BE2C (cell line): Measurements from ENCODE around the gene CLEC2L.

Source experiments
- DNase-seq: peaks from one replicate; pipeline ENCODE4 v3.0.0-alpha.2; 2020
- H3K27me3 ChIP-seq: fragments of 250-450 bp; sonication (Bioruptor Pico); 2 replicates; pipeline ENCODE4 v1.5.1; 2020; ENCODE audit warnings: mild to moderate bottlenecking
- H3K36me3 ChIP-seq: fragments of 250-450 bp; sonication (Bioruptor Pico); 2 replicates; pipeline ENCODE4 v1.5.1; 2020; ENCODE audit warnings: mild to moderate bottlenecking
- H3K4me1 ChIP-seq: fragments of 250-450 bp; sonication (Bioruptor Pico); 2 replicates; pipeline ENCODE4 v1.5.1; 2020
- H3K4me3 ChIP-seq: 2 replicates; pipeline ENCODE4 v1.5.1; 2011; ENCODE audit warnings: low read depth, low read length
- H3K9me3 ChIP-seq: fragments of 250-450 bp; sonication (Bioruptor Pico); 2 replicates; pipeline ENCODE4 v1.5.1; 2020
- TF ChIP-seq, protein P1 (sequence below): IDR thresholded peaks from 2 replicates; pipeline ENCODE4 v1.5.1; 2012; ENCODE audit warnings: mild to moderate bottlenecking, low read depth, low read length

CLEC2L gene

DNA sequence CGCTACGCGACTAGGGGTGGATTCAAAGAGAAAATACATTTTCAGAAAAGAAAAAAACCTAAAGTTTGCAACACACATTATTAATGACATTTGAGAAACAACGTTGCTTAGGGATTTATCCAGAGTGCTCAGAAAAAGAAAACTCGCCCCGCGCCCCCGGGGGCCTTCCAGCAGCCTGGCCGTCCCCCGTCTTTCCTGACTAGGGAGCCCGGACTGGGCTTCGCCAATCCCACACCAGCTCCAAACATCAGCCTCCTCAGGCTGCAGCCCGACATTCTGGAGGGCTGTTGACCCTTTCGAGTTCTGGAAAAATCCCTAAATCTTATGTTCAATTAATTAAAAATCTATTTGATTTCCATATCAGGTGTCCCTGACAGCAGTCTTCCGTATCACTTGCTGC, 48.6 kb downstream of the CLEC2L start:
- Histone ChIP-seq H3K4me3 (no peak overlapping the region), H3K36me3 (no peaks in the 10 kb centered on the region), H3K9me3 (no peaks in the 10 kb centered on the region), H3K27me3 (no peaks in the 10 kb centered on the region), H3K4me1 (no peaks in the 10 kb centered on the region)
- TF ChIP-seq, protein P1, sequence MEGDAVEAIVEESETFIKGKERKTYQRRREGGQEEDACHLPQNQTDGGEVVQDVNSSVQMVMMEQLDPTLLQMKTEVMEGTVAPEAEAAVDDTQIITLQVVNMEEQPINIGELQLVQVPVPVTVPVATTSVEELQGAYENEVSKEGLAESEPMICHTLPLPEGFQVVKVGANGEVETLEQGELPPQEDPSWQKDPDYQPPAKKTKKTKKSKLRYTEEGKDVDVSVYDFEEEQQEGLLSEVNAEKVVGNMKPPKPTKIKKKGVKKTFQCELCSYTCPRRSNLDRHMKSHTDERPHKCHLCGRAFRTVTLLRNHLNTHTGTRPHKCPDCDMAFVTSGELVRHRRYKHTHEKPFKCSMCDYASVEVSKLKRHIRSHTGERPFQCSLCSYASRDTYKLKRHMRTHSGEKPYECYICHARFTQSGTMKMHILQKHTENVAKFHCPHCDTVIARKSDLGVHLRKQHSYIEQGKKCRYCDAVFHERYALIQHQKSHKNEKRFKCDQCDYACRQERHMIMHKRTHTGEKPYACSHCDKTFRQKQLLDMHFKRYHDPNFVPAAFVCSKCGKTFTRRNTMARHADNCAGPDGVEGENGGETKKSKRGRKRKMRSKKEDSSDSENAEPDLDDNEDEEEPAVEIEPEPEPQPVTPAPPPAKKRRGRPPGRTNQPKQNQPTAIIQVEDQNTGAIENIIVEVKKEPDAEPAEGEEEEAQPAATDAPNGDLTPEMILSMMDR = no peak
- DNase-seq = no peak

DNA sequence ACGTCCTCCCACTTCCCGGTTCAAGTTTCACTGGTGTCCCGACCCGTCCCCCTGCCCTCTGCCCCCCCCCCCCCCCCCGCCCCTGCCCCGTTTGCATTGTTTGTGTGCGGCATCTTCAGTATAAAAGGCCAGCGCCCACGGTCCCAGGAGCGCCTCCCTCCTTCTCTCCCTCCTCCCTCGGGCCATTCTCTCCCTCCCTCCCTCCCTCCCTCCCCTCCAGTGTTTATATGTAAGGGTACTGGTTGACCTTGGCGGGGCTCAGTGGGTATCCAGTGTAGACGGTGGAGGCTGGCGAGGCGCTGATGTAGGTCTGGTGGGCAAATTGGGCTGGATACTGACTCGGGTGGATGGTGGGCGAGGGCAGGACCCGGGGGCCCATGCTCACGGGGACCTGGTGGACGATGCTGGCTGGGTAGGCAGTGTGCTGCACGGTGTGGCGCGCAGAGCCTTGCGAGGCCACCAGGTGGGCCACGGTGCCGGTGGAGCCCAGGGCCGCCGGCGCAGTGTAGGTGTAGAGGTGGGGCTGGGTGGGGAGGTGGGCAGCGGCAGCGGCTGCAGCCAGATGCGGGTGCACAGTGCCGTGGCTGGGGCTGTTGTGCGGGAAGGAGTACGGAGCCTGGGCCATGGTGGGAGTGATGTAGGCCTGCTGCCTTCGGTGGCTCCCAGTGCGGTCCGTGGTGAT, 49.4 kb downstream of the CLEC2L start:
- no peaks in the 10 kb centered on the region for H3K36me3 ChIP-seq
- H3K9me3 ChIP-seq = no peaks in the 10 kb centered on the region
- H3K27me3 ChIP-seq = no peaks in the 10 kb centered on the region
- TF ChIP-seq, protein P1 = no peak
- H3K4me1 ChIP-seq = no peaks in the 10 kb centered on the region
- no peak for DNase-seq
- H3K4me3 ChIP-seq = no peak overlapping the region

DNA sequence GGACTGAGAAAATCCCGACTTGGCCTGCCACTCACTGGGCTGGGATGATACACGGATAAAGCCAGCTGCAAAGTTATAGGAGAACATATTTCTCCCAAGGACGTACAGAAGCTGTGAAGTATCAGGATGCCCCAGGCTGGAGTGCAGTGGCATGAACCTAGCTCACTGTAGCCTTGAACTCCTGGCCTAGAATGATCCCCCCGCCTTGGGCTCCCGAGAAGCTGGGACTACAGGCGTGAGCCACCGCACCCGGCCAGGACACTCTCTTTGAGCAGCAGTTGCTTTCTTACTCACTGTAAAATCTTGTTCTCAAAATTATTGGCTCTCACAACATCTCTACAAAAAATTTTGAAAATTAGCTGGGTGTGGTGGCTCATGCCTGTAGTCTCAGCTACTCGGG, 50.4 kb downstream of the CLEC2L start:
- TF ChIP-seq, protein P1 = no peak
- Histone ChIP-seq H3K27me3 (no peaks in the 10 kb centered on the region), H3K9me3 (no peaks in the 10 kb centered on the region), H3K4me3 (no peak overlapping the region), H3K4me1 (no peaks in the 10 kb centered on the region), H3K36me3 (no peaks in the 10 kb centered on the region)
- DNase-seq = no peak

DNA sequence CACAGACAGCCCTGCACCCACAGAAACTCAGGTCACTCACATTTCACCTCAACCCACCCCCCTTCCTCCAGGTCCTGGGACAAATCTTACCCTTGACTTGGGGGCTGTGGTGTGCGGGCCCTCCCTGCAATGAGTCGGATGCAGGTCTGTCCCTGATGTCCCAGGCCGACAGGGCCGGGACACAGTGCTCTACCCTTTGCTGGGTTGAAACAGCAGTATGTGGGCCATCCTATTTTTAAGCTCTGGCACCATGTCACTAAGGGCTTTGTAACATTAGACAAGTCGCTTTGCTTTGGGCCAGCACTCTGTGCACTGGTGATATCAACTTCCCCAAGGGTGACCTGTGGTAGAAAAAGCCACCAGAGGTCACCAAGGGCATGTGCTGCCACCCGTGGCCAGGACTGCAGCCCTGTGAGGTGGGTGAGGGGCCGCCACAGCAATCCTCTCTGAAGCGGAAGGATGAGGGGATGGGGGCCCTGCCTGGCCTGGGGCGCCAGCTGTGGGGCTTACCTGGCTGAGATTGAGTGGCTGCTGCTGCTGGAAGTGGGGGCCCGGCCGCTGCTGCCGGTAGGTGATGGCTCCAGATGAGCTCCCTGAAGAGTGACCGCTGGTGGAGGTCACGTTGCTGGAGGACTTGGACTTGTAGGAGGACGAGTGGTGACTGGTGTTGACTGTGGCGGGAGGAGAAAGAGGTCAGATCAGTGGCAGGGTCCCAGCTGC, 51.3 kb downstream of the CLEC2L start:
- no peaks in the 10 kb centered on the region for H3K36me3 ChIP-seq
- no peak for DNase-seq
- TF ChIP-seq, protein P1 = no peak

DNA sequence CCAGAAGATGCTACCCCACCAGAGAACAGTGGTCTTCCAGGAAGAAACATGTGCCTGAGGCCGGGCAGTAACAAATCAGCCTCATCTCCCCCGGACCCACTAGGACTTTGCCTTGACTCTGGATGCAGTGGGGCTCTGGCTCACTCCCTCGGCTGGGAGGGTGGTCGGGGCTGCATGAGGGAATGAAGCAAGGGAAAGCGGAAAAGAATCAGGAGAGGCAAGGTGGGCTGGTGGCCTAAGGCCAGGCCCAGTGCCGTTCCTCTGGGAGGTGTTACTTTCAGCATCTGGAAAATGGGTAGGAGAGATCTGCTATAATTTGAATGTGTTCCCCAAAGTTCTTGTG, 51.8 kb downstream of the CLEC2L start:
- H3K4me1 ChIP-seq = no peaks in the 10 kb centered on the region
- DNase-seq = no peak
- H3K36me3 ChIP-seq = no peaks in the 10 kb centered on the region
- H3K9me3 ChIP-seq = no peaks in the 10 kb centered on the region
- H3K4me3 ChIP-seq = no peak overlapping the region
- TF ChIP-seq, protein P1 = no peak
- H3K27me3 ChIP-seq = no peaks in the 10 kb centered on the region

More for the DNA sequence above, 51.3 kb downstream of the CLEC2L start:
- no peaks in the 10 kb centered on the region for H3K27me3 ChIP-seq
- H3K4me1 ChIP-seq = no peaks in the 10 kb centered on the region
- no peaks in the 10 kb centered on the region for H3K9me3 ChIP-seq
- H3K4me3 ChIP-seq = no peak overlapping the region
